Daoy (cell line): Measurements from ENCODE around the gene METTL23. TPM values are rescaled to one million over a fixed set of nuclear protein-coding genes. Genes with fewer than 3 reads are reported as not detected.
"Not testable (repeated sequence)": the region's sequence is repeated elsewhere in the genome, so short reads cannot be mapped to it uniquely, and the experiment has no call there.

Source experiments
- DNase-seq: peaks from one replicate; pipeline ENCODE4 v3.0.0-alpha.2; 2015; ENCODE audit warnings: low read depth
- total RNA-seq: library from RNA; depleted of rRNA; stranded (reverse); fragments of >200 nt; shearing (Covaris generic); gene quantifications from 2 replicates; pipeline ENCODE4 v1.2.3, GENCODE V29; 2014

METTL23 gene
- total RNA-seq, 1 experiment from 2014 or later = 36.5 TPM

- no peak for DNase-seq
Observed at GRCh38 chr17:76713765-76714164, 12.9 kb upstream of the METTL23 start.

- no peak for DNase-seq
Observed at GRCh38 chr17:76714336-76714735, 12.3 kb upstream of the METTL23 start.

GRCh38 chr17:76714822-76715495 lies 11.7 kb upstream of the METTL23 start:
- DNase-seq = peak; percentile 49

- no peak for DNase-seq
Observed at GRCh38 chr17:76715496-76715830, 11.2 kb upstream of the METTL23 start.

- DNase-seq = peak; percentile 97
Observed at GRCh38 chr17:76716146-76716838, 10.3 kb upstream of the METTL23 start.

GRCh38 chr17:76716839-76717215 lies 9.8 kb upstream of the METTL23 start:
- DNase-seq = peak; percentile 79

- DNase-seq = no peak
Observed at GRCh38 chr17:76718516-76718915, 8.1 kb upstream of the METTL23 start.

GRCh38 chr17:76720211-76720610 lies 6.4 kb upstream of the METTL23 start:
- no peak for DNase-seq

- DNase-seq = no peak
Observed at GRCh38 chr17:76720941-76721340, 5.7 kb upstream of the METTL23 start.

GRCh38 chr17:76721463-76721862 lies 5.2 kb upstream of the METTL23 start:
- DNase-seq = no peak

- no peak for DNase-seq
Observed at GRCh38 chr17:76722279-76722678, 4.4 kb upstream of the METTL23 start.

- not testable (repeated sequence) for DNase-seq
Observed at GRCh38 chr17:76722977-76723376, 3.7 kb upstream of the METTL23 start.

GRCh38 chr17:76723812-76724211 lies 2.8 kb upstream of the METTL23 start:
- DNase-seq = no peak

- DNase-seq = peak; percentile 54
Observed at GRCh38 chr17:76725580-76726230, 934 bp upstream of the METTL23 start.

- peak; percentile 98 for DNase-seq
Observed at GRCh38 chr17:76726231-76726775, 336 bp upstream of the METTL23 start, which contains the start of gene JMJD6. Gene JMJD6, minus strand, starts transcription at chr17:76726606. Its CDS starts 131 bp downstream, at chr17:76726475.

GRCh38 chr17:76727745-76728456 lies 1.3 kb downstream of the METTL23 start:
- DNase-seq = peak; percentile 40

GRCh38 chr17:76731800-76732733 lies 5.4 kb downstream of the METTL23 start:
- DNase-seq = not testable (repeated sequence)

GRCh38 chr17:76732734-76733617 lies 6.3 kb downstream of the METTL23 start:
- no peak for DNase-seq

GRCh38 chr17:76733618-76733957 lies 6.9 kb downstream of the METTL23 start:
- DNase-seq = no peak
